NB4 (cell line): ENCODE data around the gene CIB4.

Source experiments
- MYC ChIP-seq: IDR thresholded peaks from 2 replicates; pipeline ENCODE4 v1.6.1; 2011; ENCODE audit warnings: low read depth, low read length
- POLR2A ChIP-seq: IDR thresholded peaks from 2 replicates; pipeline ENCODE4 v1.6.1; 2011; ENCODE audit warnings: mild to moderate bottlenecking; ENCODE audit not compliant: insufficient read length; ENCODE audit errors: extremely low read depth
- TF ChIP-seq, protein P1 (sequence below): IDR thresholded peaks from one replicate; pipeline ENCODE4 v1.5.1; 2012; ENCODE audit warnings: low read depth, low read length

DNA sequence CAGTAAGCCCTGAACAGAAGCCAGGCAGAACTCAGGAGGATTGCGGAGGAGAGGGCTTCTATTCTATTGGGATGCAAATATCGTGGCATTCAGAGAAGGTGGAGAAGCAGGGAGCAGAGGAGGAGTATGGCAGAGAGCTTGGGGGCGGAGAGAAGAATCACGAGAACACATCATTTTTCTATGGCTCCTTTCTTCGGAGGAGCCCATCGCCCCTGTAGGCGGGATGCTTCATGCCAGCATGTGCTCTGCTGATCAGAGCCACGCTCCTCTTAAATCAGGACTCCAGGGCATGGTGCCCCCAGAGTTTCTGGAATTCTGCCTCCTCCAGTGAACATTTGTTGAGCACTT, 71.1 kb downstream of the CIB4 start:
- TF ChIP-seq, protein P1, sequence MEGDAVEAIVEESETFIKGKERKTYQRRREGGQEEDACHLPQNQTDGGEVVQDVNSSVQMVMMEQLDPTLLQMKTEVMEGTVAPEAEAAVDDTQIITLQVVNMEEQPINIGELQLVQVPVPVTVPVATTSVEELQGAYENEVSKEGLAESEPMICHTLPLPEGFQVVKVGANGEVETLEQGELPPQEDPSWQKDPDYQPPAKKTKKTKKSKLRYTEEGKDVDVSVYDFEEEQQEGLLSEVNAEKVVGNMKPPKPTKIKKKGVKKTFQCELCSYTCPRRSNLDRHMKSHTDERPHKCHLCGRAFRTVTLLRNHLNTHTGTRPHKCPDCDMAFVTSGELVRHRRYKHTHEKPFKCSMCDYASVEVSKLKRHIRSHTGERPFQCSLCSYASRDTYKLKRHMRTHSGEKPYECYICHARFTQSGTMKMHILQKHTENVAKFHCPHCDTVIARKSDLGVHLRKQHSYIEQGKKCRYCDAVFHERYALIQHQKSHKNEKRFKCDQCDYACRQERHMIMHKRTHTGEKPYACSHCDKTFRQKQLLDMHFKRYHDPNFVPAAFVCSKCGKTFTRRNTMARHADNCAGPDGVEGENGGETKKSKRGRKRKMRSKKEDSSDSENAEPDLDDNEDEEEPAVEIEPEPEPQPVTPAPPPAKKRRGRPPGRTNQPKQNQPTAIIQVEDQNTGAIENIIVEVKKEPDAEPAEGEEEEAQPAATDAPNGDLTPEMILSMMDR = no peak
- TF ChIP-seq POLR2A (no peak), MYC (no peak)
